ENCODE measurements around the gene TEX51.

GRCh38 chr2:126915903-126916302 lies 17.2 kb downstream of the TEX51 start:
- TF ChIP-seq CTCF (IDR thresholded peaks at IDR 0.05; ENCODE audit: low read length) (no peak), EZH2 (IDR thresholded peaks at IDR 0.05; ENCODE audit: borderline replicate concordance, low read length) (no peak)
